ENCODE data around the gene PTPN3.

Gene PTPN3

GRCh38 chr9:109417585-109418544, 80.2 kb downstream of the PTPN3 start:
- Histone ChIP-seq H3K4me1 (ENCODE audit: control insufficient read depth, insufficient read depth, low read length) (no peaks in the 10 kb centered on the region), H3K4me3 (ENCODE audit: low read length) (no peak overlapping the region), H3K36me3 (ENCODE audit: control insufficient read depth, insufficient read depth, low read length, severe bottlenecking) (no peaks in the 10 kb centered on the region), H3K9ac (ENCODE audit: low read length) (no peak overlapping the region), H3K27me3 (replicated peaks; ENCODE audit: control insufficient read depth, insufficient read depth, low read length) (peaks cover 15% of the 10 kb centered on the region), H3K9me3 (ENCODE audit: control insufficient read depth, low read length) (no peaks in the 10 kb centered on the region)
- no peak for DNase-seq (ENCODE audit: low read depth)

GRCh38 chr9:109417054-109417453, 81.1 kb downstream of the PTPN3 start:
- no peak overlapping the region for H3K9ac ChIP-seq (ENCODE audit: low read length)
- no peak for DNase-seq (ENCODE audit: low read depth)
- no peaks in the 10 kb centered on the region for H3K36me3 ChIP-seq (ENCODE audit: control insufficient read depth, insufficient read depth, low read length, severe bottlenecking)
- H3K27me3 ChIP-seq (replicated peaks; ENCODE audit: control insufficient read depth, insufficient read depth, low read length), result peaks cover 15% of the 10 kb centered on the region
- no peaks in the 10 kb centered on the region for H3K9me3 ChIP-seq (ENCODE audit: control insufficient read depth, low read length)
- peaks cover 1% of the 10 kb centered on the region for H3K4me1 ChIP-seq (ENCODE audit: control insufficient read depth, insufficient read depth, low read length)
- no peak overlapping the region for H3K4me3 ChIP-seq (ENCODE audit: low read length)

GRCh38 chr9:109416135-109416706, 81.9 kb downstream of the PTPN3 start:
- no peak overlapping the region for H3K9ac ChIP-seq (ENCODE audit: low read length)
- H3K9me3 ChIP-seq (ENCODE audit: control insufficient read depth, low read length), result no peaks in the 10 kb centered on the region
- peaks cover 3% of the 10 kb centered on the region for H3K4me1 ChIP-seq (ENCODE audit: control insufficient read depth, insufficient read depth, low read length)
- no peak overlapping the region for H3K4me3 ChIP-seq (ENCODE audit: low read length)
- H3K27me3 ChIP-seq (replicated peaks; ENCODE audit: control insufficient read depth, insufficient read depth, low read length), result peaks cover 15% of the 10 kb centered on the region
- DNase-seq (ENCODE audit: low read depth), result no peak
- H3K36me3 ChIP-seq (ENCODE audit: control insufficient read depth, insufficient read depth, low read length, severe bottlenecking), result no peaks in the 10 kb centered on the region

- no peak for DNase-seq (ENCODE audit: low read depth)
These were observed 83.9 kb downstream of the PTPN3 start for GRCh38 chr9:109414125-109414785.

GRCh38 chr9:109411798-109412352, 86.2 kb downstream of the PTPN3 start:
- DNase-seq (ENCODE audit: low read depth), result peak; percentile 66
- H3K4me1 ChIP-seq (ENCODE audit: control insufficient read depth, insufficient read depth, low read length), result peaks cover 3% of the 10 kb centered on the region
- peak overlapping the region; percentile 39 for H3K9ac ChIP-seq (ENCODE audit: low read length)

More at GRCh38 chr9:109414125-109414785, 83.9 kb downstream of the PTPN3 start:
- peaks cover 3% of the 10 kb centered on the region for H3K4me1 ChIP-seq (ENCODE audit: control insufficient read depth, insufficient read depth, low read length)
- peaks cover 15% of the 10 kb centered on the region for H3K27me3 ChIP-seq (replicated peaks; ENCODE audit: control insufficient read depth, insufficient read depth, low read length)
- no peak overlapping the region for H3K4me3 ChIP-seq (ENCODE audit: low read length)
- H3K9me3 ChIP-seq (ENCODE audit: control insufficient read depth, low read length), result no peaks in the 10 kb centered on the region
- no peak overlapping the region for H3K9ac ChIP-seq (ENCODE audit: low read length)
- H3K36me3 ChIP-seq (ENCODE audit: control insufficient read depth, insufficient read depth, low read length, severe bottlenecking), result no peaks in the 10 kb centered on the region

GRCh38 chr9:109411069-109411761, 86.9 kb downstream of the PTPN3 start:
- Histone ChIP-seq H3K27me3 (replicated peaks; ENCODE audit: control insufficient read depth, insufficient read depth, low read length) (peaks cover 15% of the 10 kb centered on the region), H3K9me3 (ENCODE audit: control insufficient read depth, low read length) (no peaks in the 10 kb centered on the region), H3K36me3 (ENCODE audit: control insufficient read depth, insufficient read depth, low read length, severe bottlenecking) (no peaks in the 10 kb centered on the region), H3K4me1 (ENCODE audit: control insufficient read depth, insufficient read depth, low read length) (peaks cover 3% of the 10 kb centered on the region), H3K4me3 (ENCODE audit: low read length) (no peak overlapping the region), H3K9ac (ENCODE audit: low read length) (no peak overlapping the region)
- no peak for DNase-seq (ENCODE audit: low read depth)

More at GRCh38 chr9:109411798-109412352, 86.2 kb downstream of the PTPN3 start:
- Histone ChIP-seq H3K9me3 (ENCODE audit: control insufficient read depth, low read length) (no peaks in the 10 kb centered on the region), H3K36me3 (ENCODE audit: control insufficient read depth, insufficient read depth, low read length, severe bottlenecking) (no peaks in the 10 kb centered on the region), H3K4me3 (ENCODE audit: low read length) (no peak overlapping the region), H3K27me3 (replicated peaks; ENCODE audit: control insufficient read depth, insufficient read depth, low read length) (peaks cover 15% of the 10 kb centered on the region)

GRCh38 chr9:109409773-109410397, 88.2 kb downstream of the PTPN3 start:
- no peak for DNase-seq (ENCODE audit: low read depth)
- no peaks in the 10 kb centered on the region for H3K9me3 ChIP-seq (ENCODE audit: control insufficient read depth, low read length)
- H3K4me3 ChIP-seq (ENCODE audit: low read length), result no peak overlapping the region
- H3K4me1 ChIP-seq (ENCODE audit: control insufficient read depth, insufficient read depth, low read length), result peaks cover 3% of the 10 kb centered on the region
- no peak overlapping the region for H3K9ac ChIP-seq (ENCODE audit: low read length)
- H3K36me3 ChIP-seq (ENCODE audit: control insufficient read depth, insufficient read depth, low read length, severe bottlenecking), result no peaks in the 10 kb centered on the region
- peaks cover 2% of the 10 kb centered on the region for H3K27me3 ChIP-seq (replicated peaks; ENCODE audit: control insufficient read depth, insufficient read depth, low read length)

GRCh38 chr9:109408759-109409462, 89.2 kb downstream of the PTPN3 start:
- no peaks in the 10 kb centered on the region for H3K9me3 ChIP-seq (ENCODE audit: control insufficient read depth, low read length)
- H3K27me3 ChIP-seq (replicated peaks; ENCODE audit: control insufficient read depth, insufficient read depth, low read length), result no peaks in the 10 kb centered on the region
- DNase-seq (ENCODE audit: low read depth), result no peak
- no peak overlapping the region for H3K4me3 ChIP-seq (ENCODE audit: low read length)
- no peaks in the 10 kb centered on the region for H3K36me3 ChIP-seq (ENCODE audit: control insufficient read depth, insufficient read depth, low read length, severe bottlenecking)
- no peak overlapping the region for H3K9ac ChIP-seq (ENCODE audit: low read length)
- peaks cover 6% of the 10 kb centered on the region for H3K4me1 ChIP-seq (ENCODE audit: control insufficient read depth, insufficient read depth, low read length)

GRCh38 chr9:109403766-109404320, 94.3 kb downstream of the PTPN3 start:
- Histone ChIP-seq H3K9me3 (ENCODE audit: control insufficient read depth, low read length) (no peaks in the 10 kb centered on the region), H3K27me3 (replicated peaks; ENCODE audit: control insufficient read depth, insufficient read depth, low read length) (peaks cover 6% of the 10 kb centered on the region), H3K4me1 (ENCODE audit: control insufficient read depth, insufficient read depth, low read length) (peaks cover 9% of the 10 kb centered on the region), H3K4me3 (ENCODE audit: low read length) (no peak overlapping the region), H3K9ac (ENCODE audit: low read length) (no peak overlapping the region), H3K36me3 (ENCODE audit: control insufficient read depth, insufficient read depth, low read length, severe bottlenecking) (no peaks in the 10 kb centered on the region)
- DNase-seq (ENCODE audit: low read depth), result peak; percentile 15

- Histone ChIP-seq H3K36me3 (ENCODE audit: control insufficient read depth, insufficient read depth, low read length, severe bottlenecking) (peaks cover 2% of the 10 kb centered on the region), H3K4me1 (ENCODE audit: control insufficient read depth, insufficient read depth, low read length) (peaks cover 9% of the 10 kb centered on the region)
These were observed 95.0 kb downstream of the PTPN3 start for GRCh38 chr9:109403116-109403515.

More at GRCh38 chr9:109403116-109403515, 95.0 kb downstream of the PTPN3 start:
- Histone ChIP-seq H3K9ac (ENCODE audit: low read length) (no peak overlapping the region), H3K4me3 (ENCODE audit: low read length) (no peak overlapping the region), H3K27me3 (replicated peaks; ENCODE audit: control insufficient read depth, insufficient read depth, low read length) (peaks cover 13% of the 10 kb centered on the region), H3K9me3 (ENCODE audit: control insufficient read depth, low read length) (no peaks in the 10 kb centered on the region)
- peak; percentile 46 for DNase-seq (ENCODE audit: low read depth)

Data from adipocyte (in vitro differentiated cells).